H1 (cell line): ENCODE measurements around the gene NKAIN2. TPM values are rescaled to one million over a fixed set of nuclear protein-coding genes. Genes with fewer than 3 reads are reported as not detected.

Experiments used
- JUND ChIP-seq: IDR thresholded peaks from 2 replicates; pipeline ENCODE4 v1.6.1; 2011; ENCODE audit warnings: mild to moderate bottlenecking, improper control_type of control experiment, low read length
- SIN3A ChIP-seq, 2 experiments: IDR thresholded peaks in 1 of 2; conservative IDR thresholded peaks in 1 of 2; 2 replicates each; pipeline ENCODE4 v1.6.1; 2011 to 2012; ENCODE audit warnings: low read length in 2 of 2, improper control_type of control experiment in 1 of 2, low read depth in 1 of 2, mild to moderate bottlenecking in 1 of 2
- SUZ12 ChIP-seq: fragments of 200-600 bp; sonication (generic); IDR thresholded peaks from 2 replicates; pipeline ENCODE4 v1.6.1; 2012; ENCODE audit warnings: mild to moderate bottlenecking, inconsistent platforms, low read length, moderate library complexity, mixed read lengths
- TAF1 ChIP-seq: IDR thresholded peaks from 2 replicates; pipeline ENCODE4 v1.6.1; 2011; ENCODE audit warnings: mild to moderate bottlenecking, low read depth, low read length
- TCF12 ChIP-seq: IDR thresholded peaks from 2 replicates; pipeline ENCODE4 v1.6.1; 2011; ENCODE audit warnings: low read depth, mild to moderate bottlenecking, low read length
- polyA plus RNA-seq, 7 experiments: library from polyadenylated mRNA; depleted of rRNA in 3 of 7; stranded (reverse) in 5 of 7; unstranded in 2 of 7; fragments of >200 nt in 5 of 7; fragments of 200-250 nt in 2 of 7; gene quantifications; 1 replicate in 5 of 7; 2 replicates in 1 of 7; 4 replicates in 1 of 7; pipeline versions ENCODE4 v1.2.1 to v1.2.3, GENCODE V29; 2011 to 2013; ENCODE audit warnings: missing spikeins in 2 of 7, mixed read lengths in 2 of 7
- total RNA-seq: library from RNA; stranded (reverse); fragmentation: NEBNext Ultra II Directional; extraction: Animal tissue kit (Norgen Biotek cat#: 25700); gene quantifications from 2 replicates; pipeline ENCODE4 v1.2.1, GENCODE V29; 2021

Gene NKAIN2
- total and polyA plus RNA-seq, 2 of the 8 experiments (the other 6 are each of a cell fraction or from before 2014, with no cell fraction given): 0.20 to 0.34 TPM

DNA sequence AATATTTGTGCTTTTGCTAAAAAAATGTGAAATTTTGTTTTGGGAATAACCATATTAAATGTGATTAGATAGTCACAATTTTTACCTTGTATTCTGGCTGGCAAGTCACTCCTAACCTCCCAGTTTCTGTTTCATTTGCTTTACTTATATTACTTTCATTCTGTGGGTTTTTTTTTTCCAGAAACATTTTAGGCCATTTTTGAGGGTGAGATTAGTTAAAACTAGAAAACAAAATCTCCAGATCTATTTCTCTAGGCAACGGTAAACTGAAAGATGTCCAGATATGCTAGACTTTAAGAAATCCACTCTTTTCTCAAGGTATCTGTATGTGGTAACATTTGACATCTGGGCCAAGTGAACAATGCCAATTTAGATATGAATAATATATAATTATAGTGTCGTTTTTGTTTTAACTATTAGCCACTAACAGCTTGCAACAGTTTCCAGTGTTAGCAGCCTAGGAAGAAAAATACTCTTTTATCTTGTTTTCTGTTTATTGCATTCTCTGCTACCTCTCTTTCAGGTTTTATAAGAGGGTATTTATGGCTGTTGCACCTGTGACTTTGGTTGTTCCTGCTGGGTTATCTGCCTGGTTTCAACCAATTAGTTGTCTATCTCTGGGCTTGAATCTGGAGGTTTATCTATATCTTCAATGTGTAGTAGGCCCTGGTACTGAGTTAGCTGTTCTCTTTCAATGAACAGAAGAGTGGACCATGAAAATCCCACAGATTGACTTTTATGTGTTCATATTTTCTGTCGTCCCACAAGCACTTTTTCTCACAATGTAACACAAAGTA, 260.9 kb downstream of the NKAIN2 start (continued):
- TF ChIP-seq SIN3A (conservative IDR thresholded peaks at IDR 0.05 in 1 of 2, IDR thresholded peaks at IDR 0.05 in 1 of 2; ENCODE audit: low read depth in 1 of 2, low read length in 2 of 2): no peak
- TF ChIP-seq SUZ12: no peak
- TF ChIP-seq TAF1: no peak
- TF ChIP-seq TCF12: no peak
- no peak for TF ChIP-seq JUND
